ENCODE data around the gene TMIE. TPM values are rescaled to one million over a fixed set of nuclear protein-coding genes. Genes with fewer than 3 reads are reported as not detected.
A peak's percentile ranks its signal among the peaks of the same experiment; 100 is the strongest.

Gene TMIE
- total and polyA plus RNA-seq, 9 of the 15 experiments (the other 6 are each of a cell fraction or from before 2014, with no cell fraction given) = not detected

DNA sequence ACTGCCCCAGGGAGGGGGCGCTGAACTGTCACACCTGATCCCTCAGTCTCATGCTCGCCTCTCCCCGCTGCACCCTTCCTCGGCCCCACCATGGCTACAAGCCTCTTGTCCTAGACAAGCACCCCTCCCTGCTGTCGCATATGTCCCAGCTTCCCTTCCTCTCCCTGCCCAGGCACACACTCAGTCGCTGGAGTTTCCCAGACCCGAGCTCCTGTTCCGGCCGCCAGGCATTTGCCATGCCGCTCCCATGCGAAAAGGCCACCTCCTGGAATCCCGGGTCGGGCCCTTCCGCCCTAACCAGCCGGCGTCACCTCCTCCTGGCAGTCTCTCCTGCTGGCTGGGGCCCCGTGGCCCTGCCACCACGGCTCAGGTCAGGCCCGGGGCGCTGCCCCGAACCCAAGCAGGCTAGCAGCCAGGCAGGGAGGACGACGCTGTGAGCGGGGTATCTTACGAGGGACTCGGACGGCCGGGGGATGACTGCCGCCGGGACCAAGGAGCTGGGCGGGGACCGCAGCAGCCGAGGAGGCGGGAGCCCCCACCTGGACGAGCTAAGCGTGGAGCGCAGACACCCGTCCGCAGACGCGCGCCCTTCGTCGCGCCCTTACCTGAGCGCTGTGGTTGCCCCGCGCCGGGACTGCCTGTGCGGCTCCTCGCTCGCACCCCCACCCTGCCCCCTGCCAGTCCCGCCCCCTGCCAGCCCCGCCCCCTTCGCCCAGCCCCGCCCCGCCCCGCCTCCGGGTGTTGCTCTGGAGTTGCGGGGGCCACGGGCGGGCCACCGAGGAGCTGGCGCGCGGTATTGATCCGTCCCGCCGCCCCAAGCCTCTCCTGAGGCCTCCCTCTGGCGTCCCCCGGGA lies 7.9 kb upstream of the TMIE start, which contains the start of gene ALS2CL (continued):
- TF ChIP-seq KDM4B (IDR thresholded peaks at IDR 0.05; ENCODE audit: borderline replicate concordance in 2 of 2, low read depth in 1 of 2) (no peak), RBFOX2 (IDR thresholded peaks at IDR 0.05; ENCODE audit: low read depth, low read length) (peak; percentile 73; the same call in 1 of the 2 replicates), MAZ (CRISPR knock-in tag; conservative IDR thresholded peaks at IDR 0.05 in 1 of 2, IDR thresholded peaks at IDR 0.05 in 1 of 2) (peak; percentile 32 to 59; a peak in 1 of 4 replicates), HDAC8 (tag; IDR thresholded peaks at IDR 0.05) (no peak), DACH1 (IDR thresholded peaks at IDR 0.05; ENCODE audit: partially characterized antibody) (no peak), CEBPB (tag; IDR thresholded peaks at IDR 0.05) (no peak), ZNF695 (CRISPR knock-in tag; IDR thresholded peaks at IDR 0.05) (no peak), L3MBTL2 (IDR thresholded peaks at IDR 0.05) (peak; percentile 41; the same call in 1 of the 2 replicates), NKRF (IDR thresholded peaks at IDR 0.05; ENCODE audit: borderline replicate concordance) (no peak), SMC3 (conservative IDR thresholded peaks at IDR 0.05; ENCODE audit: insufficient read depth, low read depth, low read length) (no peak), REST (IDR thresholded peaks at IDR 0.05; ENCODE audit: borderline replicate concordance) (no peak), REST (CRISPR knock-in tag; IDR thresholded peaks at IDR 0.05; ENCODE audit: low read depth) (no peak), ZNF212 (CRISPR knock-in tag; IDR thresholded peaks at IDR 0.05) (no peak)

All from K562 (cell line).